WTC11 (cell line): Measurements from ENCODE around the gene GOLGA8S. TPM values are rescaled to one million over a fixed set of nuclear protein-coding genes. Genes with fewer than 3 reads are reported as not detected.
"Not testable (repeated sequence)": the region's sequence is repeated elsewhere in the genome, so short reads cannot be mapped to it uniquely, and the experiment has no call there.

Experiments
- ATAC-seq: fragments of 200-7000 bp; cut with Tn5 transposase; 2 replicates; pipeline ENCODE4 v1.10.0; 2021; ENCODE audit warnings: mild to moderate bottlenecking, moderate library complexity
- CTCF ChIA-PET: fragments of 300-600 bp; sonication (Branson Sonifier 250); formaldehyde crosslinking; loops from one replicate; lab custom pipeline; 2021; ENCODE audit warnings: antibody characterized with exemption; lab: Charles Lee
- POLR2A ChIA-PET: fragments of 350-600 bp; sonication (Branson Sonifier 250); formaldehyde crosslinking; loops from one replicate; lab custom pipeline; 2021; ENCODE audit warnings: antibody characterized with exemption; lab: Charles Lee
- DNase-seq: peaks from one replicate; pipeline ENCODE4 v3.0.0; 2021; ENCODE audit warnings: low spot score
- H3K27ac Mint-ChIP-seq: 2 replicates; pipeline ENCODE4 v1.8.0; 2021; ENCODE audit warnings: mixed read lengths
- H3K27me3 Mint-ChIP-seq: 2 replicates; pipeline ENCODE4 v1.8.0; 2021; ENCODE audit warnings: low read depth, mild to moderate bottlenecking, moderate library complexity, mixed read lengths
- H3K36me3 Mint-ChIP-seq: 2 replicates; pipeline ENCODE4 v1.8.0; 2021; ENCODE audit warnings: mixed read lengths
- H3K4me1 Mint-ChIP-seq: 2 replicates; pipeline ENCODE4 v1.8.0; 2022; ENCODE audit warnings: mixed read lengths
- H3K4me3 Mint-ChIP-seq: 2 replicates; pipeline ENCODE4 v1.8.0; 2021; ENCODE audit warnings: mild to moderate bottlenecking, moderate library complexity, mixed read lengths
- H3K9me3 Mint-ChIP-seq: 2 replicates; pipeline ENCODE4 v1.8.0; 2021; ENCODE audit warnings: mixed read lengths
- CTCF ChIP-seq: fragments of 200-600 bp; IDR thresholded peaks from 2 replicates; pipeline ENCODE4 v1.8.0; 2022; ENCODE audit warnings: antibody characterized with exemption
- total RNA-seq: library from RNA; stranded (reverse); gene quantifications from 3 replicates; pipeline ENCODE4 v1.2.3, GENCODE V29; 2021
- TF ChIP-seq, protein P1 (sequence below): fragments of 250-450 bp; sonication (Bioruptor Pico); IDR thresholded peaks from 2 replicates; pipeline ENCODE4 v1.9.0; 2021; ENCODE audit warnings: moderate library complexity, mild to moderate bottlenecking, inconsistent platforms, borderline replicate concordance

The GOLGA8S gene
- total RNA-seq, 1 experiment from 2014 or later: 0.22 TPM

DNA sequence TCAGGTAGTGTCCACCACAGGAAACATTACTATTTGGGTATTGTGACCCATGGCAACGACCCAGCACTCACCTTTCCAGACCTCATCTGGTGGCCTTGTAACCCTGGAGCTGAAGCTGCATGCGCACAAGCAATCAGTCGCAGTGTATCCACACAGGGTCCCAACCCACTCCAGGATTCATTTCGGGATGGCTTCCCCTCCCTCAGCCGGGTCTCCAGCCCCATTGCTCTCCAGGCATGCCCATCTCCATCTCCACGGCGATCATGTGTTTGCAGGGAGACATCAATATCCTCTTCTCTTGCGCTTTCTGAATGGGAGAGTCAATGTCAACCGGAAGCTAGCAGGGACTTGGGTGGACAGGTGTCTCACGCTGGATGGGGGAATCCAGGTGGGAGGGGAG is 57.3 kb downstream of the GOLGA8S start:
- Mint-ChIP-seq H3K9me3 (peaks cover 30% of the 10 kb centered on the region), H3K4me3 (no peak overlapping the region), H3K36me3 (peaks cover 35% of the 10 kb centered on the region), H3K27me3 (no peaks in the 10 kb centered on the region; the same call in 1 of the 2 replicates), H3K27ac (no peak overlapping the region), H3K4me1 (no peaks in the 10 kb centered on the region)
- ChIA-PET POLR2A (no interaction called here), CTCF (no interaction called here)
- DNase-seq (no peak), ATAC-seq (no peak)
- TF ChIP-seq, protein P1, sequence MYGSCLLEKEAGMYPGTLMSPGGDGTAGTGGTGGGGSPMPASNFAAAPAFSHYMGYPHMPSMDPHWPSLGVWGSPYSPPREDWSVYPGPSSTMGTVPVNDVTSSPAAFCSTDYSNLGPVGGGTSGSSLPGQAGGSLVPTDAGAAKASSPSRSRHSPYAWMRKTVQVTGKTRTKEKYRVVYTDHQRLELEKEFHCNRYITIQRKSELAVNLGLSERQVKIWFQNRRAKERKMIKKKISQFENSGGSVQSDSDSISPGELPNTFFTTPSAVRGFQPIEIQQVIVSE (CRISPR knock-in tag): no peak
- no peak for TF ChIP-seq CTCF

- H3K4me1 Mint-ChIP-seq, H3K27ac Mint-ChIP-seq, DNase-seq, ATAC-seq, H3K27me3 Mint-ChIP-seq, POLR2A ChIA-PET, CTCF ChIA-PET, H3K4me3 Mint-ChIP-seq: not testable (repeated sequence)
- Mint-ChIP-seq H3K9me3 (peaks cover 32% of the 10 kb centered on the region), H3K36me3 (peaks cover 36% of the 10 kb centered on the region)
Measured at GRCh38 chr15:23412881-23413600, 58.5 kb downstream of the GOLGA8S start.

Other genes with a start within 250 kb of the GOLGA8S start
- gene GOLGA6L1, start 217.9 kb upstream of the GOLGA8S start, total RNA-seq: not detected in 3 replicates
- not detected in 3 replicates for gene GOLGA6L26, start 20.6 kb upstream of the GOLGA8S start, total RNA-seq
- not detected in 3 replicates for gene GOLGA6L2, start 92.5 kb downstream of the GOLGA8S start, total RNA-seq
- not detected in 3 replicates for gene MKRN3, start 210.9 kb downstream of the GOLGA8S start, total RNA-seq